Karpas-422 (cell line): Measurements from ENCODE around the gene ABCG1. TPM values are rescaled to one million over a fixed set of nuclear protein-coding genes. Genes with fewer than 3 reads are reported as not detected.

Source experiments
- DNase-seq: peaks from one replicate; pipeline ENCODE4 v3.0.0-alpha.2; 2015
- H2AFZ ChIP-seq: fragments of 200-600 bp; sonication (generic); 2 replicates; pipeline ENCODE4 v1.6.1; 2014; ENCODE audit warnings: antibody characterized with exemption, low read length, mixed read lengths
- H3K27ac ChIP-seq: fragments of 200-600 bp; sonication (generic); 2 replicates; pipeline ENCODE4 v1.5.1; 2014; ENCODE audit warnings: mild to moderate bottlenecking, low read length, moderate library complexity
- H3K27me3 ChIP-seq: fragments of 200-600 bp; sonication (generic); 2 replicates; pipeline ENCODE4 v1.6.1; 2014; ENCODE audit warnings: low read length, mixed read lengths
- H3K36me3 ChIP-seq: fragments of 200-600 bp; sonication (generic); 2 replicates; pipeline ENCODE4 v1.6.1; 2014; ENCODE audit warnings: low read length, mixed read lengths; ENCODE audit not compliant: insufficient read depth
- H3K4me1 ChIP-seq: fragments of 200-600 bp; sonication (generic); 2 replicates; pipeline ENCODE4 v1.6.1; 2014; ENCODE audit warnings: mild to moderate bottlenecking, low read length, mixed read lengths
- H3K4me2 ChIP-seq: fragments of 200-600 bp; sonication (generic); 2 replicates; pipeline ENCODE4 v1.6.1; 2014; ENCODE audit warnings: low read length, low read depth, mild to moderate bottlenecking; ENCODE audit not compliant: poor library complexity, severe bottlenecking
- H3K4me3 ChIP-seq: fragments of 200-600 bp; sonication (generic); 2 replicates; pipeline ENCODE4 v1.5.1; 2014; ENCODE audit warnings: mild to moderate bottlenecking, antibody characterized with exemption, low read length, mixed read lengths
- H3K79me2 ChIP-seq: fragments of 200-600 bp; sonication (generic); 2 replicates; pipeline ENCODE4 v1.6.1; 2014; ENCODE audit warnings: mild to moderate bottlenecking, low read length, mixed read lengths
- H3K9ac ChIP-seq: fragments of 200-600 bp; sonication (generic); 2 replicates; pipeline ENCODE4 v1.6.0; 2014; ENCODE audit warnings: low read length
- H3K9me2 ChIP-seq: fragments of 200-600 bp; sonication (generic), shearing (Covaris generic); replicated peaks from 2 replicates; pipeline ENCODE4 v1.6.0; 2014; ENCODE audit warnings: mild to moderate bottlenecking, low read length, moderate library complexity; ENCODE audit not compliant: insufficient read depth
- H3K9me3 ChIP-seq: fragments of 300-700, 200-600 bp; sonication (generic); 2 replicates; pipeline ENCODE4 v1.6.1; 2014; ENCODE audit warnings: low read length, mixed read lengths
- H4K20me1 ChIP-seq: fragments of 200-600 bp; sonication (generic); 2 replicates; pipeline ENCODE4 v1.6.1; 2014; ENCODE audit warnings: mild to moderate bottlenecking, antibody characterized with exemption, low read length, low read depth; ENCODE audit not compliant: insufficient read depth
- total RNA-seq: library from RNA; depleted of rRNA; stranded (reverse); fragments of >200 nt; shearing (Covaris generic); gene quantifications from 2 replicates; pipeline ENCODE4 v1.2.3, GENCODE V29; 2014; ENCODE audit warnings: low replicate concordance

The ABCG1 gene
- total RNA-seq, 1 experiment from 2014 or later = not detected

DNA sequence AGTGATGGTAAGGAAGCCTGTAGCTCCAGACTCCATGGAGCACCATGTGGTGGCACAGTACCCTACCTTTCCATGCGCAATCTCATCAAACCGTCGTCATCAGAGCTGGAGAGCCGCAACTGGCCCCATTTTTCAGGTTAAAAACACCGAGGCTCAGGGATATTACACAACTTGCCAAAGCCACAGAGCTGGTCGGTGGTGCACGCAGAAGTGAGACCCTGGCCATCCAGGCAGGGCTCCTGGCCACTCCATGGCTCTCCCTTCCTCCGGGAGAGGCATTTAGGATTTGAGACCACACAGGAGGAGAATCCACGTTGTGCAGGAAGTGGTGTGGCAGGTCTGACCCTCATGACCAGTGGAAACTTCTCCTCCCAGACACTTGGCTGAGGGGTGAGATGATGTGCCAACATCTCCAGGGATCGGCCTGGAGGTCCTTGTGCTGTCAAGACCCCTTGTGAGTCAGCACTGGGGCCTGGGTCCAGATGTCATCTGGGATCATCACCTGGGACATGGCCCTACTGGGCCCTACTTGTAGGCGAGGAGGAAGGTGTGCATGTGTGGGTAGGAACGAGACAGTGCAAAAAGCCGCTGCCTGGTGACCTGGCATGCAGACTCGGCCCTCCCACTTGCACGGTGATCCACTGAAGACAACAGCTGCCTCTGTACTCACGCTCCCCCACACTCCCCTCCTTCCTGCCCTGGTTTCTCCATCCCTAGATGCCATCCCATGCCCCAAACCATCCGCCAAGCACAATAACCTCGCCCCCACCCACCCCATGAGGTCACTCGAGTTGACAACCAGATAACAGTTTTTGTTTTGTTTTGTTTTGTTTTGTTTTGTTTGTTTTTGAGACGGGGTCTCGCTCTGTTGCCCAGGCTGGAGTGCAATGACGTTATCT, 85.9 kb downstream of the ABCG1 start:
- Histone ChIP-seq H3K4me3 (no peak overlapping the region), H4K20me1 (no peaks in the 10 kb centered on the region; the same call in 1 of the 2 replicates), H3K9ac (no peak overlapping the region), H3K9me3 (no peaks in the 10 kb centered on the region), H3K36me3 (no peaks in the 10 kb centered on the region), H3K4me2 (no peak overlapping the region), H3K27me3 (no peaks in the 10 kb centered on the region), H3K27ac (no peak overlapping the region), H2AFZ (no peak overlapping the region), H3K9me2 (no peaks in the 10 kb centered on the region), H3K4me1 (peaks cover 5% of the 10 kb centered on the region; the same call in 1 of the 2 replicates), H3K79me2 (no peaks in the 10 kb centered on the region)
- no peak for DNase-seq

DNA sequence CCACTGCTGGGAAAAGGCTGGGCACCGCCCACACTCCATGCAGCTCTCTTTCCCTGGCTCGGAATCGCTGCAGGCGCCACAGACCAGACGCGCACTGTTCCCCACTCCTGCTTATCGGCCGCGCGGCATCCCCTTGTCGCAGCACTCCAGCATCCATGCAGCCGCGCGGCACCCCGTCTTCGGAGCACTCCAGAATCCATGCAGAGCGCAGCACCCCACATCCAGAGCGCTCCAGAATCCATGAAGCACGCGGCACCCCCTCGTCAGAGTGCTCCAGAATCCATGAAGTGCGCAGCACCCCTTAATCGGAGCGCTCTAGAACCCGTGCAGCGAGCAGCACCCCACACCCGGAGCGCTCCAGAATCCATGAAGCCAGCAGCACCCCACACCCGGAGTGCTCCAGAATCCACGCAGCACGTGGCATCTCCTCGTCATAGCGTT, 86.8 kb downstream of the ABCG1 start:
- Histone ChIP-seq H4K20me1 (peaks cover 3% of the 10 kb centered on the region; the same call in 1 of the 2 replicates), H3K4me2 (no peak overlapping the region), H3K9me2 (no peaks in the 10 kb centered on the region), H2AFZ (no peak overlapping the region), H3K79me2 (no peaks in the 10 kb centered on the region), H3K9ac (no peak overlapping the region), H3K9me3 (no peaks in the 10 kb centered on the region), H3K27me3 (no peaks in the 10 kb centered on the region), H3K36me3 (no peaks in the 10 kb centered on the region), H3K4me1 (peaks cover 5% of the 10 kb centered on the region; the same call in 1 of the 2 replicates), H3K4me3 (no peak overlapping the region), H3K27ac (no peak overlapping the region)
- no peak for DNase-seq

- Histone ChIP-seq H3K4me3 (no peak overlapping the region), H3K27ac (no peak overlapping the region), H3K4me2 (no peak overlapping the region), H3K9me3 (no peaks in the 10 kb centered on the region), H4K20me1 (peaks cover 3% of the 10 kb centered on the region; the same call in 1 of the 2 replicates), H3K4me1 (peaks cover 5% of the 10 kb centered on the region; the same call in 1 of the 2 replicates), H3K9me2 (no peaks in the 10 kb centered on the region), H3K27me3 (no peaks in the 10 kb centered on the region), H2AFZ (no peak overlapping the region), H3K36me3 (no peaks in the 10 kb centered on the region), H3K79me2 (no peaks in the 10 kb centered on the region), H3K9ac (no peak overlapping the region)
- DNase-seq = no peak
Observed at GRCh38 chr21:42306366-42307035, 87.6 kb downstream of the ABCG1 start.

GRCh38 chr21:42307106-42307505, 88.2 kb downstream of the ABCG1 start:
- Histone ChIP-seq H3K9me2 (no peaks in the 10 kb centered on the region), H3K79me2 (no peaks in the 10 kb centered on the region), H3K9me3 (no peaks in the 10 kb centered on the region), H3K27me3 (no peaks in the 10 kb centered on the region), H3K9ac (no peak overlapping the region), H2AFZ (no peak overlapping the region), H3K4me2 (no peak overlapping the region), H3K4me1 (peaks cover 5% of the 10 kb centered on the region; the same call in 1 of the 2 replicates), H3K4me3 (no peak overlapping the region), H4K20me1 (peaks cover 3% of the 10 kb centered on the region; the same call in 1 of the 2 replicates), H3K27ac (no peak overlapping the region), H3K36me3 (no peaks in the 10 kb centered on the region)
- DNase-seq = no peak

DNA sequence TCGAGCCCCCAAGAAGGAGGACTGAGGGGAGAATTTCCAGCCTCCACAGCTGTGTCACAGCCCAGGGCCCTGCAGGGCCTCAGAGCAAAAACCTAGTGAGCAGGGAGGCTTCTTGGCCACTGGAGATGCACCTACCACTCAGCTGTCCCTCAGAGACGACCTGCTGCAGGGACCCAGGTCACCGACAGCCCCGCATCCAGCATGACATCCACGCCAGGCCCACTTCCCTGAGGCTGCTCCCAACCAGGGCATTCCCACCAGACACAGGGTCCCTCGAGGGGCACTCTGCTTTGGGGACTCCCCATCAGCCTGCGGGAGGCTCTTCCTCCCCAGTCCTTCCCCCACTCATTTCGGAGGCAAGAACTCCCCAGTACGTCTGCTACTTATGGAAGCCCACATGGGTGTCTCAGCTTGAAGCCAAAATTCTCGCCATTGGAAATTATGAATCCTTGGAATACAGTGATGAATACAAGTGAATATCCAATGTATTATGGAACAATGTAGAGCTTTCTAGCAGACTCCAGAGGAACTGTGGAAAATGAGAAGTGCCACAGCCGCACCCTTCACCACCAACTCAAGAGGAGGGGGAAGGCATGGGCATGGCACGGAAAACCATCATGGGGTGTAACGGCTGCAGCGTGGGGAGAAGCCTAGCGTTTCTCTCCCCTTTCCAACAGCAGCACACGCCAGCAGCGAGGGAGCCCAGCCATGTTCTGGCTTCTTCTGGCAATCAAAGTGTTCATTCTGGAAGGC, 89.4 kb downstream of the ABCG1 start:
- no peaks in the 10 kb centered on the region for H3K79me2 ChIP-seq
- H3K9ac ChIP-seq = no peak overlapping the region
- H3K4me1 ChIP-seq = no peaks in the 10 kb centered on the region
- no peaks in the 10 kb centered on the region for H3K9me3 ChIP-seq
- H4K20me1 ChIP-seq = peaks cover 3% of the 10 kb centered on the region; the same call in 1 of the 2 replicates
- no peak overlapping the region for H3K4me3 ChIP-seq
- no peaks in the 10 kb centered on the region for H3K9me2 ChIP-seq
- no peaks in the 10 kb centered on the region for H3K27me3 ChIP-seq
- no peak overlapping the region for H2AFZ ChIP-seq
- H3K27ac ChIP-seq = no peak overlapping the region
- H3K36me3 ChIP-seq = no peaks in the 10 kb centered on the region
- no peak for DNase-seq
- H3K4me2 ChIP-seq = no peak overlapping the region

DNA sequence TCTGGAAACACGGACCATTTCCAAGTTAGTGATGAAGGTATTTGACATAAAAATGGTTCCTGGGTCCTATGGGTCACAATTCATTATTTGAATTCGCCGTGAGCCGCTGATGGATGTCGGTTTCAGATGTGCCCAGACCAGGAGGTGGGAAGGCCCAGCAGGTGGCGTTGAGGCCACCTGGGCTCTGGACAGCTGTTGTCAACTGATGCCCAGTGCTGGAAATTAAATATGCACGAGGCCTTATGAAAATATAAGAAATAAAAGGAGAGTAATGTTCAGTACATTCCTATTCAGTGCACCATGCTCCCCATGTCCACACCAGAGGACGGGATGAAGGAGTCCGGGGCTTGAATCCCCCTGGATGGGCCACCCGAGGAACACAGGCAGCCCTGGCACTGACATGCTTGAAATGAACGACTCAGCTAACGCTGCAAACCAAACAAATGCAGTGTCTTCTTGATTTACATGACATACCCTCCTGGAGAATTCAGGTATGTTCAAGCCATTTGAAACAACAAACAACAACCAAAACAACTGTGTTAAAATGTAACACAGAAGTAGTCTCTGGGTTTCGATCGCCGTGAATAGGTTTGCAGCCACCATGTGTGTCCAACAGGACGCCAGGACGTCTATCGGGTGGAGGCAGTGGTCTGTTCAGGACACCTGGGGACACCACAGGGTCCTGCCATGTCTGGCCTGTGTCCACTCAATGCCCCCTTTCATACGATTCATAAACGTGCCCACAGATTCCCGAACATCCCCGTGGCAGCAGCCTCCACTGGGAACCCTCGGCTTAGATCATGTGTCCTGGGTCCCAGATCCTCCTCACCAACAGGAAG, 90.2 kb downstream of the ABCG1 start:
- Histone ChIP-seq H3K9me3 (no peaks in the 10 kb centered on the region), H3K27ac (no peak overlapping the region), H3K9ac (no peak overlapping the region), H2AFZ (no peak overlapping the region), H3K79me2 (no peaks in the 10 kb centered on the region), H3K9me2 (no peaks in the 10 kb centered on the region), H3K36me3 (no peaks in the 10 kb centered on the region), H3K27me3 (no peaks in the 10 kb centered on the region), H3K4me2 (no peak overlapping the region), H4K20me1 (peaks cover 3% of the 10 kb centered on the region; the same call in 1 of the 2 replicates), H3K4me3 (no peak overlapping the region), H3K4me1 (no peaks in the 10 kb centered on the region)
- DNase-seq = no peak

GRCh38 chr21:42309753-42310213, 90.8 kb downstream of the ABCG1 start:
- no peak overlapping the region for H3K4me3 ChIP-seq

More at GRCh38 chr21:42309753-42310213, 90.8 kb downstream of the ABCG1 start:
- Histone ChIP-seq H3K4me2 (no peak overlapping the region), H3K36me3 (no peaks in the 10 kb centered on the region), H3K27me3 (no peaks in the 10 kb centered on the region), H3K9ac (no peak overlapping the region), H4K20me1 (peaks cover 3% of the 10 kb centered on the region; the same call in 1 of the 2 replicates), H2AFZ (no peak overlapping the region), H3K9me3 (no peaks in the 10 kb centered on the region), H3K79me2 (no peaks in the 10 kb centered on the region), H3K4me1 (no peaks in the 10 kb centered on the region), H3K9me2 (no peaks in the 10 kb centered on the region), H3K27ac (no peak overlapping the region)
- peak; percentile 84 for DNase-seq
